Measurements from ENCODE around the gene MAPKAP1.

- no peak for TF ChIP-seq CTCF (IDR thresholded peaks at IDR 0.05; ENCODE audit: borderline replicate concordance, extremely low read depth, low read length, poor library complexity, severe bottlenecking)
- no peak for TF ChIP-seq EZH2 (IDR thresholded peaks at IDR 0.05; ENCODE audit: borderline replicate concordance, low read depth, low read length, severe bottlenecking)
These were observed 80.8 kb downstream of the MAPKAP1 start for GRCh38 chr9:125626187-125626586.

Measured in DND-41 (cell line).